Upper lobe of left lung (tissue), 6 donors: ENCODE results near the gene RNF213. TPM values are rescaled to one million over a fixed set of nuclear protein-coding genes. Genes with fewer than 3 reads are reported as not detected.
"Not testable (repeated sequence)": the region's sequence is repeated elsewhere in the genome, so short reads cannot be mapped to it uniquely, and the experiment has no call there.

Experiments used
- ATAC-seq, 2 donors: fragments of 200-7000 bp; cut with Tn5 transposase; one replicate each; pipeline ENCODE4 v1.9.1; 2022; ENCODE audit warnings: mild to moderate bottlenecking in 2 of 2, moderate library complexity in 2 of 2; ENCODE audit not compliant: low FRiP score in 2 of 2
- DNase-seq, 2 donors: peaks; one replicate each; pipeline ENCODE4 v3.0.0-alpha.2; 2019 to 2020
- H3K27ac ChIP-seq, 4 donors: fragments of 200-600 bp; sonication (generic); one replicate each; pipeline ENCODE4 v1.5.1; 2016 to 2019
- H3K27me3 ChIP-seq, 4 donors: fragments of 200-600 bp; sonication (generic); one replicate each; pipeline ENCODE4 v1.5.1; 2017 to 2019
- H3K36me3 ChIP-seq, 4 donors: fragments of 200-600 bp; sonication (generic); one replicate each; pipeline ENCODE4 v1.5.1; 2016 to 2019
- H3K4me1 ChIP-seq, 4 donors: fragments of 200-600 bp; sonication (generic); one replicate each; pipeline ENCODE4 v1.5.1; 2018 to 2019
- H3K4me3 ChIP-seq, 4 donors: fragments of 200-600 bp; sonication (generic); one replicate each; pipeline ENCODE4 v1.5.1; 2017 to 2019; ENCODE audit warnings: mild to moderate bottlenecking in 2 of 4, moderate library complexity in 1 of 4
- H3K9me3 ChIP-seq, 4 donors: fragments of 200-600 bp; sonication (generic); one replicate each; pipeline ENCODE4 v1.5.1; 2018 to 2019
- EP300 ChIP-seq, 4 donors: sonication (generic); formaldehyde crosslinking; IDR thresholded peaks; one replicate each; pipeline ENCODE4 v1.5.1; 2017; ENCODE audit warnings: antibody characterized with exemption in 4 of 4, control low read depth in 2 of 4
- POLR2A ChIP-seq, 4 donors: fragments of 450-650 bp; IDR thresholded peaks; one replicate each; pipeline ENCODE4 v1.5.1; 2016 to 2017; ENCODE audit warnings: antibody characterized with exemption in 4 of 4, mild to moderate bottlenecking in 2 of 4
- POLR2AphosphoS5 ChIP-seq, 2 donors: sonication (generic); formaldehyde crosslinking; IDR thresholded peaks; one replicate each; pipeline ENCODE4 v1.5.1; 2017; ENCODE audit warnings: antibody characterized with exemption in 2 of 2
- WGBS, 2 donors: methylation state at CpG; one replicate each; pipeline ENCODE4 v1.1.5; 2017 to 2018; 5-methylcytosine and 5-hydroxymethylcytosine counted together
- total RNA-seq, 6 donors: library from RNA; depleted of rRNA in 4 of 6; stranded (reverse); fragments of >200 nt in 4 of 6; gene quantifications; one replicate each; pipeline versions ENCODE4 v1.1.0 to v1.2.1, GENCODE V29; 2016 to 2021
- TF ChIP-seq, protein P1 (sequence below), 6 experiments: fragments of 450-650 bp in 4 of 6; fragments of 200-600 bp in 2 of 6; sonication (generic) in 2 of 6; IDR thresholded peaks; one replicate each; pipeline ENCODE4 v1.5.1; 2016 to 2019; ENCODE audit warnings: antibody characterized with exemption in 6 of 6
- donor health status: DM: no; HTN: no; CAD: no; lungs with moderate emphysema.
- donor health status: DM: no; HTN: yes; CAD: no; lungs with severe emphysema.

Gene RNF213
- total RNA-seq, 6 donors from 2014 or later: 135 to 619 (median 207) TPM

DNA sequence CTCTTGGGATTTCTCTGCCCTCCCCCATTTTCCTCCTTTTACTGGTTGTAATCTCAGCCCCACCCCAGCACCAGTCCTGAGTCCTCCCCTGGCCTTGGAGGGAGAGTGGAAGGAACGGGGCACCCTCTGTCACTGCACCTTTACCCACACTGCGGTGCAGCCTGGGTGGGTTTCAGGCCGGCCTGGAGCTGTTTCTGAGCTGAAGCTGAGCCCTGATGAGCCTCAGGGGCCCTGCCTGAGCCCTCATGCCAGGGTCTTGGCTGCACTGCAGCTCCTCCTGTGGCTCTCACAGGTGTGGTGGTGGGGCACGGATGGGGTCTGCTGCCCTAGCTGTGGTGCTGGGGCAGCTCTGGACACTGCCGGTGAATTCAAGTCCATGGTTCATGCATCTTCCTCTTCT is 34.5 kb downstream of the RNF213 start:
- WGBS, 2 donors: 90 to 97% methylated on average over 2 to 5 of the region's 5 CpGs
- H3K9me3 ChIP-seq: no peaks in the 10 kb centered on the region
- H3K36me3 ChIP-seq: peaks cover 62 to 100% (median 94%) of the 10 kb centered on the region in 4 donors
- TF ChIP-seq EP300 (IDR thresholded peaks at IDR 0.05) (no peak), POLR2AphosphoS5 (IDR thresholded peaks at IDR 0.05) (no peak)
- ATAC-seq (no peak), DNase-seq (no peak)
- H3K4me3 ChIP-seq: no peak overlapping the region
- H3K27ac ChIP-seq: peak overlapping the region in 1 of 4 donors; percentile 37
- no peaks in the 10 kb centered on the region for H3K4me1 ChIP-seq
- H3K27me3 ChIP-seq: no peaks in the 10 kb centered on the region

DNA sequence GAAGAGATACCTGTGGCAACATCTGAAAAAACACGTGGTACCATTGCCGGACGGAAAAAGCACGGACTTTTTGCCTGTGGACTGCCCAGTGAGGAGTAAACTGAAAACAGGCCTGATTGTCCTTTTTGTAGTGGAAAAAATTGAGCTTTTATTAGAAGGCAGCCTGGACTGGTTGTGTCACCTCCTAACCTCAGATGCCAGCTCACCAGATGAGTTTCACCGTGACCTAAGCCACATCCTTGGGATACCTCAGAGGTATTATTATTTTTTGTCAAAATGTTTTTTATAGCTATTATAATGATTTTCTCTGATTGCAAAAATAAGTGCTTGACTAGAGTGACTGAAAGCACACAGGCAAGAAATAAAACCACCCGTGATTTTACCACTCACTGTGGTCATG is 34.9 kb downstream of the RNF213 start:
- no peak for TF ChIP-seq EP300 (IDR thresholded peaks at IDR 0.05)
- TF ChIP-seq, protein P1, sequence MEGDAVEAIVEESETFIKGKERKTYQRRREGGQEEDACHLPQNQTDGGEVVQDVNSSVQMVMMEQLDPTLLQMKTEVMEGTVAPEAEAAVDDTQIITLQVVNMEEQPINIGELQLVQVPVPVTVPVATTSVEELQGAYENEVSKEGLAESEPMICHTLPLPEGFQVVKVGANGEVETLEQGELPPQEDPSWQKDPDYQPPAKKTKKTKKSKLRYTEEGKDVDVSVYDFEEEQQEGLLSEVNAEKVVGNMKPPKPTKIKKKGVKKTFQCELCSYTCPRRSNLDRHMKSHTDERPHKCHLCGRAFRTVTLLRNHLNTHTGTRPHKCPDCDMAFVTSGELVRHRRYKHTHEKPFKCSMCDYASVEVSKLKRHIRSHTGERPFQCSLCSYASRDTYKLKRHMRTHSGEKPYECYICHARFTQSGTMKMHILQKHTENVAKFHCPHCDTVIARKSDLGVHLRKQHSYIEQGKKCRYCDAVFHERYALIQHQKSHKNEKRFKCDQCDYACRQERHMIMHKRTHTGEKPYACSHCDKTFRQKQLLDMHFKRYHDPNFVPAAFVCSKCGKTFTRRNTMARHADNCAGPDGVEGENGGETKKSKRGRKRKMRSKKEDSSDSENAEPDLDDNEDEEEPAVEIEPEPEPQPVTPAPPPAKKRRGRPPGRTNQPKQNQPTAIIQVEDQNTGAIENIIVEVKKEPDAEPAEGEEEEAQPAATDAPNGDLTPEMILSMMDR (IDR thresholded peaks at IDR 0.05): no peak
- ATAC-seq: no peak
- Histone ChIP-seq H3K4me3 (no peak overlapping the region), H3K4me1 (no peaks in the 10 kb centered on the region), H3K36me3 (peaks cover 61 to 100% (median 94%) of the 10 kb centered on the region in 4 donors), H3K9me3 (no peaks in the 10 kb centered on the region), H3K27ac (no peak overlapping the region), H3K27me3 (no peaks in the 10 kb centered on the region)
- 86 to 87% methylated on average over 6 of the region's 6 CpGs for WGBS, 2 donors
- DNase-seq: no peak

DNA sequence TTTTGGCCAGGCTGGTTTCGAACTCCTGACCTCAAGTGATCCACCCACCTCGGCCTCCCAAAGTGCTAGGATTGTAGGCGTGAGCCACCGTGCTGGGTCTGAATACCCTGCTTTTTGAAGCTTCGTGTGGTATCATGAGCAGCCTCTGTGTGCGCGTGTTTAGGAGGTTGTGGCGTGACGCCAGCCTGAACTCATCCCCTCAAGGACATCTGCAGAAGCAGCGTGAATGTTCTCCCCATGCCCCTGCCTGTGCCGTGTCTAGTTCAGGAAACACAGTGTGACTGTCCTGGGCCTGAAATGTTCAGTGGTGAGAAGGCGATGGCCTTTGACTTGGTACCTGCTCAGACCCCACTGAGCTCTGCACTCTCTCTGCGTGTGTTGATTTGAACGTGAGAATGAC is 35.6 kb downstream of the RNF213 start:
- no peak overlapping the region for H3K4me3 ChIP-seq
- no peaks in the 10 kb centered on the region for H3K4me1 ChIP-seq
- H3K27me3 ChIP-seq: no peaks in the 10 kb centered on the region
- 93 to 95% methylated on average over 14 of the region's 14 CpGs for WGBS, 2 donors
- TF ChIP-seq, protein P1 (IDR thresholded peaks at IDR 0.05): no peak
- no peak for TF ChIP-seq EP300 (IDR thresholded peaks at IDR 0.05)
- no peak for TF ChIP-seq POLR2A (IDR thresholded peaks at IDR 0.05)
- no peak for TF ChIP-seq POLR2AphosphoS5 (IDR thresholded peaks at IDR 0.05)
- H3K9me3 ChIP-seq: no peaks in the 10 kb centered on the region
- H3K36me3 ChIP-seq: peaks cover 57 to 100% (median 93%) of the 10 kb centered on the region in 4 donors
- no peak overlapping the region for H3K27ac ChIP-seq
- no peak for ATAC-seq
- no peak for DNase-seq

DNA sequence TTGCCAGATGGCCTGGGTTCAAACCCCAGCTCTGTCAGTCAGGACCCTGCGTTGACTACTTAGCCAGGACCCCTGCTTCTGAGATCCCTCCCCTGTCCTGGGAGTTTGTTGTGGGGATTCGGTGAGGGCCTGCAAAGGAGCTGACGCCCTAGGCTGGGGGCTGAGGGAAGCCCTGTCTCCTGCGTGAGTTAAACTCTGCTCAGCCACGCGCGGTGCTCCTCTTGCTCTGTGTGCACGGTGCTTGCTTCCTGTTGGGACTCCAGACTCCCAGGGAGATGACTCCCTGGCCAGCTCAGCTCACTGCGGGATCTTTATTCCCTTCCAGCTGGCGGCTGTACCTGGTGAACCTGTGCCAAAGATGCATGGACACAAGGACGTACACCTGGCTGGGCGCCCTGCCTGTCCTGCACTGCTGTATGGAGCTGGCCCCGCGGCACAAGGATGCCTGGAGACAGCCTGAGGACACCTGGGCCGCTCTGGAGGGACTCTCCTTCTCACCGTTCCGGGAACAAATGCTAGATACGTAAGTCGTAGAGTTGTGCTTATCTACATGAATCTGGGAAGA is 37.4 kb downstream of the RNF213 start:
- H3K27ac ChIP-seq: no peak overlapping the region
- H3K27me3 ChIP-seq: no peaks in the 10 kb centered on the region
- WGBS, 2 donors: 95 to 97% methylated on average over 5 to 19 of the region's 19 CpGs
- peaks cover 45 to 100% (median 92%) of the 10 kb centered on the region in 4 donors for H3K36me3 ChIP-seq
- DNase-seq (no peak), ATAC-seq (no peak)
- TF ChIP-seq POLR2A (IDR thresholded peaks at IDR 0.05) (no peak), EP300 (IDR thresholded peaks at IDR 0.05) (no peak), POLR2AphosphoS5 (IDR thresholded peaks at IDR 0.05) (no peak)
- TF ChIP-seq, protein P1 (IDR thresholded peaks at IDR 0.05): no peak
- H3K9me3 ChIP-seq: peaks cover 0 to 5% (median under 1%) of the 10 kb centered on the region in 4 donors
- no peak overlapping the region for H3K4me3 ChIP-seq
- H3K4me1 ChIP-seq: no peaks in the 10 kb centered on the region

DNA sequence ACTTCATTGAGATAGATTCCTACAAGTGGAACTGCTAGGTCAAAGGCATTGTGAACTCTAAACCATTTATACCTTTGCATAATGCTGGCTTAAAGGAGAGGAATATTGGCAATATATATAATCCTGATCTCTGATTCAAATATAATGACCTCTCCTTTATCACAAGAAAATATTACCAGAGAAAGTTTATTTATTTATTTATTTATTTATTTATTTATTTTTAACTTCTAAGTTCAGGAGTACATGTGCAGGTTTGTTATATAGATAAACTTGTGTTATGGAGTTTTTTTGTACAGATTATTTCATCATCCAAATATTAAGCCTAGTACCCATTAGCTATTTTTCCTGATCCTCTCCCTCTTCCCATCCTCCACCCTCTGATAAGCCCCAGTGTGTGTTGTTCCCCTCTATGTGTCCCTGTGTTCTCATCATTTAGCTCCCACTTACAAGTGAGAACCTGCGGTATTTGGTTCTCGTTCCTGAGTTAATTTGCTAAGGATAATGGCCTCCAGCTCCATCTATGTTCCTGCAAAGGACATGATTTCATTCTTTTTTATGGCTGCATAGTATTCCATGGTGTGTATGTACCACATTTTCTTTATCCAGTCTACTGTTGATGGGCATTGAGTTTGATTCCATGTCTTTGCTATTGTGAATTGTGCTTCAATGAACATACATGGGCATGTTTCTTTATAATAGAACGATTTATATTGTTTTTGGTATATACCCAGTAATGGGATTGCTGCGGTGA is 38.9 kb downstream of the RNF213 start:
- not testable (repeated sequence) for H3K4me1 ChIP-seq, DNase-seq, H3K4me3 ChIP-seq, H3K27ac ChIP-seq, H3K27me3 ChIP-seq, ATAC-seq
- Histone ChIP-seq H3K36me3 (peaks cover 42 to 100% (median 93%) of the 10 kb centered on the region in 4 donors), H3K9me3 (peaks cover 0 to 18% (median 10%) of the 10 kb centered on the region in 4 donors)
- 98% methylated on average over 4 of the region's 4 CpGs for WGBS, 2 donors

DNA sequence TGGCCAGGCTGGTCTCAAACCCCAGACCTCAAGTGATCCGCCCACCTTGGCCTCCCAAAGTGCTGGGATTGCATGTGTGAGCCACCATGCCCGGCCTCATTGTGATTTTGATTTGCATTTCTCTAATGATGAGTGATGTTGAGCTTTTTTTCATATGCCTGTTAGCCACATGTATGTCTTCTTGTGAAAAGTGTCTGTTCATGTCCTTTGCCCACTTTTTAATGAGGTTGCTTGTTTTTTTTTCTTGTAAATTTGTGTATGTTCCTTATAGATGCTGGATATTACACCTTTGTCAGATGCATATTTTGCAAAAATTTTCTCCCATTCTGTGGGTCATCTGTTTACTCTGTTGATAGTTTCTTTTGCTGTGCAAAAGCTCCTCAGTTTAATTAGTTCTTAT is 40.1 kb downstream of the RNF213 start:
- not testable (repeated sequence) for DNase-seq, H3K27me3 ChIP-seq, H3K4me3 ChIP-seq, H3K27ac ChIP-seq, H3K4me1 ChIP-seq, ATAC-seq
- H3K9me3 ChIP-seq: peaks cover 0 to 18% (median 10%) of the 10 kb centered on the region in 4 donors
- 91 to 94% methylated on average over 2 of the region's 2 CpGs for whole genome bisulfite sequencing, 2 donors
- H3K36me3 ChIP-seq: peaks cover 35 to 100% (median 93%) of the 10 kb centered on the region in 4 donors
